Measurements from ENCODE around the gene CEP85.
A peak's percentile ranks its signal among the peaks of the same experiment; 100 is the strongest.

Gene CEP85

DNA sequence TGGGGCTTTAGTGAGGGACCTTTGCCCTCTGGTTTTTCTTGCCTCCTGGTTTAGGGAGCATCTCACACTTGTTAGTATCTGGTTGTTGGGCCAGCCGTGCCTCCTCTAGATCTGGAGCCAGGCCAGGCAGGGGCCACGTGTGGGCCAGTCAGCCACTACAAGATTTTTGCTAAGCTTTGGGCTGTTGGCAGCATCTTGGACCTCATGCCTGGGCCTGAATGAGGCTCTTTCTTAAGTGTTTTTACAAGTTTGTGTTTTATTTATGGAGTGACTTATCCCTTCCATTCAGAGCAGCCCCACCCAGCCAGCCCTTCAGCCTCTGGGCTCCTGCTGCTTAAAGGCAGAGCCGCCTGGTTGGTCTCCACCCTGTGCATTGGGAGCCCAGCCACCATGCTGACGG is 44.3 kb downstream of the CEP85 start:
- TF ChIP-seq, protein P1, sequence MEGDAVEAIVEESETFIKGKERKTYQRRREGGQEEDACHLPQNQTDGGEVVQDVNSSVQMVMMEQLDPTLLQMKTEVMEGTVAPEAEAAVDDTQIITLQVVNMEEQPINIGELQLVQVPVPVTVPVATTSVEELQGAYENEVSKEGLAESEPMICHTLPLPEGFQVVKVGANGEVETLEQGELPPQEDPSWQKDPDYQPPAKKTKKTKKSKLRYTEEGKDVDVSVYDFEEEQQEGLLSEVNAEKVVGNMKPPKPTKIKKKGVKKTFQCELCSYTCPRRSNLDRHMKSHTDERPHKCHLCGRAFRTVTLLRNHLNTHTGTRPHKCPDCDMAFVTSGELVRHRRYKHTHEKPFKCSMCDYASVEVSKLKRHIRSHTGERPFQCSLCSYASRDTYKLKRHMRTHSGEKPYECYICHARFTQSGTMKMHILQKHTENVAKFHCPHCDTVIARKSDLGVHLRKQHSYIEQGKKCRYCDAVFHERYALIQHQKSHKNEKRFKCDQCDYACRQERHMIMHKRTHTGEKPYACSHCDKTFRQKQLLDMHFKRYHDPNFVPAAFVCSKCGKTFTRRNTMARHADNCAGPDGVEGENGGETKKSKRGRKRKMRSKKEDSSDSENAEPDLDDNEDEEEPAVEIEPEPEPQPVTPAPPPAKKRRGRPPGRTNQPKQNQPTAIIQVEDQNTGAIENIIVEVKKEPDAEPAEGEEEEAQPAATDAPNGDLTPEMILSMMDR (IDR thresholded peaks at IDR 0.05; ENCODE audit: insufficient read depth, low read length, missing control alignments) = no peak
- H3K4me3 ChIP-seq (ENCODE audit: low read depth, low read length) = no peak overlapping the region
- DNase-seq (ENCODE audit: low read depth, low spot score) = no peak
- POLR2A ChIA-PET = no interaction called here
- CTCF ChIA-PET = interaction anchor here (3.1 to 10.7 kb wide), 4 partner anchors 12 to 85 kb away, joined by 14 to 179 read pairs (median 26); partner anchors contain the start of genes CD52 and CEP85

DNA sequence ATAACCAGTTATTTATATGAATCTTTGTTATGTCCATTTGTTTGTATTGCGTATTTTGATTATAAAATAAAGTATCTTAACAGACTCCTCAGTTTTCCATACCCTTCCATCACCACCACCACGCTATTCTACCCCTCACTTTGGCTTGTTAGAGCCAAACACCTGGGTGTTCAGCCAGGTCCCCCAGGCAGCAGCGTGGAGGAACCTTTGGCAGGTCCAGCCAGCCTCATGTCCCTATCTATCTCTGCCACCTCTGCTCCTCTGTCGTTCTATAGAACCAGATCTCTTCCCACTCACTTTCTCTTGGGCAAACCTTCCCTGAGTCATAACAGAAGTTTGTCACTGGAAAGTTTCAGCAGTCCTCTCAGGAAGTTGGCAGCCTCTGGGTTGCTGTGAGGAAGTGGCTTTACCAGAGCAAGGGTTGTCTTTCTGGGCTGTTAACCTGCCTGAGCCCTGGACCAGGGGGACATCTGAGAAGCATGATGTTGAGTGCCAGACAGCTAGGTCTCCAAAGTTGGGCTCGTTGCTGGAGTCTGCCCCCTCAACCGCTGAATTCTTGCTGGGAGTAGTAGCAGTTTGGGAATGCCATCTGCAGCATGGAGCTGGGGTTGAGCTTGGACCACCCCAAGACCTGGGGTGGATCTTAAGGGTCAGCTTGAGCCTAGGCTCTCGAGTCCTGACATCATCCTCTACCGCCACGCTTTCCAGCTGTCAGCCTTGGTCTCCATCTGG is 44.9 kb downstream of the CEP85 start:
- peak overlapping the region; percentile 81 for H3K4me3 ChIP-seq (ENCODE audit: low read depth, low read length)
- POLR2A ChIA-PET = interaction anchor here (0.7 to 1.4 kb wide), 3 partner anchors 10 to 99 kb away, joined by 3 to 6 read pairs (median 3); no protein-coding TSS in a partner anchor
- CTCF ChIA-PET = interaction anchor here (1.0 to 10.7 kb wide), 13 partner anchors 11 to 138 kb away, joined by 3 to 179 read pairs (median 6); partner anchors contain the start of genes CD52 and CEP85
- TF ChIP-seq, protein P1 (IDR thresholded peaks at IDR 0.05; ENCODE audit: insufficient read depth, low read length, missing control alignments) = no peak
- no peak for DNase-seq (ENCODE audit: low read depth, low spot score)

DNA sequence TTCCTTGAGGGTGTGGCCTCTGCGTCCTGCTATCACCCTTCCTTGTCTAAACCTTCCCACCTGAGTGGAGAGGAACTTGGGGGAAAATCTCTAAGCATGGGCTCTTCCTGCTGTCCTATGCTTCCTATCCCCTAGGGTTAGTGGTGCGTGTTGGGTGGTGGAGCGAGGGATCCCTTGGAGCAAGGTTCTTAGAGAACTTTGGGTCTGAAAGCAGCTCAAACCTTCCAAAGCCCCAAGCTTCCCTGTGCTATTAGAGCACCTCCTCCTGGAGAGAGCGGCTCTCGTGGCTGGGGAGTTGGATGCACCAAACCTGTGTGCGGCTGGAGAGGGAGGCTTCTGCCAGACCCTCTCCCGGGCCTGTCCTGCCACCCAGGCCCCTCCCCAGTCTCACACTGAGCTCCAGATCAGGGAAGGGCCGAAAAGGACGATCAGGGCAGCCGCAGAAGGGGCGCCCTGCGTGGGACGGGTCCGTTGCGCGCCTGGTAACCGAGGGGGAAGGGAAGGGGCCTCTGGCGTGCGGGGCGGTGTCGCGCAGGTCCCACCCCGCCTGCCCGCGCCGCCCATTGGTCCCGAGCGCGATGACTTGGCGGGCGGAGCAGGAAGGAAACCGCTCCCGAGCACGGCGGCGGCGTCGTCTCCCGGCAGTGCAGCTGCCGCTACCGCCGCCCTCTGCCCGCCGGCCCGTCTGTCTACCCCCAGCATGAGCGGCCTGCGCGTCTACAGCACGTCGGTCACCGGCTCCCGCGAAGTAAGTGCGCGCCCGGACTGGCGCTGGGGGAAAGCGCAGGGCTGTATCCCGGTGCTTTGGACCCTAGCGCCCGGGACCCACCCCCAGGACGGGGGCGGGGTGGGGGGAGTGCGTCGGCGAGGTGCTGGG is 45.7 kb downstream of the CEP85 start, which contains the start of gene SH3BGRL3:
Gene SH3BGRL3, plus strand, starts transcription at position 631 of the 877 bp plus-strand sequence. Its CDS starts 70 bp downstream, at position 701.
- H3K4me3 ChIP-seq (ENCODE audit: low read depth, low read length) = peak within 1 kb of the TSS; percentile 81
- CTCF ChIA-PET = interaction anchor here (1.0 to 10.7 kb wide), 13 partner anchors 11 to 138 kb away, joined by 3 to 179 read pairs (median 6); partner anchors contain the start of genes CD52 and CEP85
- TF ChIP-seq, protein P1 (IDR thresholded peaks at IDR 0.05; ENCODE audit: insufficient read depth, low read length, missing control alignments) = peak; percentile 75
- DNase-seq (ENCODE audit: low read depth, low spot score) = no peak
- POLR2A ChIA-PET = interaction anchor here (0.7 to 1.6 kb wide), 4 partner anchors 9 to 99 kb away, joined by 3 to 6 read pairs (median 4); no protein-coding TSS in a partner anchor

DNA sequence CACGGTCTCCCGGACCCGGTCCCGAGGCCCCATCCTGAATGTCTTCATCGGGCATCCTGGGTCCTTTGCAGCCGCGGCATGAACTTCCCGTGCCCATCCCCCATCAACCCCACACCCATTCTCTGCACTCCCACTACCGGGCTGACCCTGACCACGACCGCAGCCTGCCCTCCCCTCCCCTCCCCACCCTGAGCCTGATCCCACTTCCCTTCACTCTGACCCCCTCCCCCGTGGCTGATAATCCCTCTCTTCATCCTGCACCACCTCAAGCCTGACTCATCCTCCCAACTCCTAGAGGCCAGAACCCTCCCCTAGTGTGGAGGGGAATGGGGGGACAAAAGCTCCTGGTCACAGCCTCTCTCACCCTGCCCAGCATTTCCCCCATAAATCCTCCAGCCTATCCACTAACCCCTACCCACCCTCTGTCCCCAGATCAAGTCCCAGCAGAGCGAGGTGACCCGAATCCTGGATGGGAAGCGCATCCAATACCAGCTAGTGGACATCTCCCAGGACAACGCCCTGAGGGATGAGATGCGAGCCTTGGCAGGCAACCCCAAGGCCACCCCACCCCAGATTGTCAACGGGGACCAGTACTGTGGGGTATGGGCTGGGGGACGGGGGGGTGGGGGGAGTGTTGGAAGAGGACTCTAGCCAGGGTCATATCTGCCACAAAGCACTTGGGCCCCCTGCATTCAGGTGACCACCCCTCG is 46.5 kb downstream of the CEP85 start:
- CTCF ChIA-PET = interaction anchor here (0.7 to 10.7 kb wide), 13 partner anchors 8 to 137 kb away, joined by 3 to 179 read pairs (median 4); partner anchors contain the start of genes CD52, CEP85 and ZNF593
- POLR2A ChIA-PET = interaction anchor here (0.7 to 1.6 kb wide), 2 partner anchors 8 to 443 kb away, joined by 3 to 5 read pairs; no protein-coding TSS in a partner anchor
- peak overlapping the region; percentile 81 for H3K4me3 ChIP-seq (ENCODE audit: low read depth, low read length)
- no peak for DNase-seq (ENCODE audit: low read depth, low spot score)
- TF ChIP-seq, protein P1 (IDR thresholded peaks at IDR 0.05; ENCODE audit: insufficient read depth, low read length, missing control alignments) = no peak

DNA sequence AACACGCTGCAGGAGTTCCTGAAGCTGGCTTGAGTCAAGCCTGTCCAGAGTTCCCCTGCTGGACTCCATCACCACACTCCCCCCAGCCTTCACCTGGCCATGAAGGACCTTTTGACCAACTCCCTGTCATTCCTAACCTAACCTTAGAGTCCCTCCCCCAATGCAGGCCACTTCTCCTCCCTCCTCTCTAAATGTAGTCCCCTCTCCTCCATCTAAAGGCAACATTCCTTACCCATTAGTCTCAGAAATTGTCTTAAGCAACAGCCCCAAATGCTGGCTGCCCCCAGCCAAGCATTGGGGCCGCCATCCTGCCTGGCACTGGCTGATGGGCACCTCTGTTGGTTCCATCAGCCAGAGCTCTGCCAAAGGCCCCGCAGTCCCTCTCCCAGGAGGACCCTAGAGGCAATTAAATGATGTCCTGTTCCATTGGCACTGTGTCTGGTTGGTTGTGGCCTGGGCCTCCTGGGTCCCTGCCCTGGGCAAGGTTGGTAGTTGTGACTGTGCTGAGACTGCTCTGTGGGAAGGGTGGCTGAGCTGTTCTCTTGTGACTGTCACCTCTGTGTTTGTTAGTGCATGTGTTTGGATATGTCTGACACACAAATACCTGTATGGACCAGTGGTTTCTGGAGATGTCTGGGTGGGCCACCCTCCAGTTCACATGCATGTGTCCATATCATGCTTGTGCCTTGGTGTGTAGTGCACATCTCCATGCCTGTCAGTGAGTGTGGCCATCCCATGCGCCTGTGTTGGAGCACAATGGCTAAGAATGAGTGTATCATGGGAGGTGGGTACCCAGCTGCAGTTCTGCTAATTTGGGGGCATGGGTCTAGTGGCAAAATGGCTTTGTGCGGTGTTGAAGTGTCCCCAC is 47.3 kb downstream of the CEP85 start:
- H3K4me3 ChIP-seq (ENCODE audit: low read depth, low read length) = peak overlapping the region; percentile 81
- ChIA-PET POLR2A (interaction anchor here (0.5 to 1.6 kb wide), 4 partner anchors 7 to 444 kb away, joined by 3 to 5 read pairs (median 4); partner anchors contain the start of gene CEP85), CTCF (interaction anchor here (0.7 to 10.7 kb wide), 6 partner anchors 9 to 112 kb away, joined by 3 to 179 read pairs (median 4); partner anchors contain the start of genes CD52 and ZNF593)
- TF ChIP-seq, protein P1 (IDR thresholded peaks at IDR 0.05; ENCODE audit: insufficient read depth, low read length, missing control alignments) = no peak
- no peak for DNase-seq (ENCODE audit: low read depth, low spot score)

Data from AG04449 (cell line).